GM21423 (cell line): ENCODE results near the gene PTMS.
A peak's percentile ranks its signal among the peaks of the same experiment; 100 is the strongest.

Experiments used
- ATAC-seq: cut with Tn5 transposase; IDR thresholded peaks from one replicate; pipeline ENCODE4 v1.9.1; 2021; ENCODE audit warnings: mild to moderate bottlenecking, moderate library complexity; ENCODE audit not compliant: unreplicated experiment

The PTMS gene

GRCh38 chr12:6752167-6752920 lies 13.8 kb upstream of the PTMS start:
- no peak for ATAC-seq

GRCh38 chr12:6752921-6753771 lies 13.0 kb upstream of the PTMS start, which contains the start of gene MLF2:
Gene MLF2 (minus strand): TSS chr12:6753141. CDS start chr12:6752334, 807 bp downstream.
- ATAC-seq, result peak; percentile 92

GRCh38 chr12:6753772-6754356 lies 12.3 kb upstream of the PTMS start:
- ATAC-seq, result no peak

GRCh38 chr12:6754411-6754810 lies 11.8 kb upstream of the PTMS start:
- ATAC-seq, result no peak

- ATAC-seq, result no peak
These were observed 9.0 kb upstream of the PTMS start for GRCh38 chr12:6757028-6757690.

- ATAC-seq, result no peak
These were observed 7.6 kb upstream of the PTMS start for GRCh38 chr12:6758506-6759095.

GRCh38 chr12:6759741-6760140 lies 6.4 kb upstream of the PTMS start:
- ATAC-seq, result no peak

- ATAC-seq, result no peak
These were observed 2.8 kb upstream of the PTMS start for GRCh38 chr12:6763380-6763779.

- peak; percentile 79 for ATAC-seq
These were observed 1.9 kb upstream of the PTMS start for GRCh38 chr12:6764011-6764828.

GRCh38 chr12:6765048-6765633 lies 1.0 kb upstream of the PTMS start:
- ATAC-seq, result no peak

GRCh38 chr12:6766651-6767349 lies 637 bp downstream of the PTMS start:
- peak; percentile 48 for ATAC-seq

- ATAC-seq, result no peak
These were observed 1.5 kb downstream of the PTMS start for GRCh38 chr12:6767353-6768319.

- no peak for ATAC-seq
These were observed 2.3 kb downstream of the PTMS start for GRCh38 chr12:6768437-6768914.

GRCh38 chr12:6768990-6769389 lies 2.8 kb downstream of the PTMS start:
- ATAC-seq, result no peak

GRCh38 chr12:6769666-6770065 lies 3.5 kb downstream of the PTMS start:
- no peak for ATAC-seq

GRCh38 chr12:6770094-6770493 lies 3.9 kb downstream of the PTMS start:
- no peak for ATAC-seq

GRCh38 chr12:6770600-6770999 lies 4.4 kb downstream of the PTMS start:
- no peak for ATAC-seq

- ATAC-seq, result no peak
These were observed 4.9 kb downstream of the PTMS start for GRCh38 chr12:6771091-6771495.
